Neural progenitor cell (in vitro differentiated cells): ENCODE results near the gene SULT1A2. TPM values are rescaled to one million over a fixed set of nuclear protein-coding genes. Genes with fewer than 3 reads are reported as not detected.
A peak's percentile ranks its signal among the peaks of the same experiment; 100 is the strongest.
"Not testable (repeated sequence)": the region's sequence is repeated elsewhere in the genome, so short reads cannot be mapped to it uniquely, and the experiment has no call there.

Experiments used
- DNase-seq: peaks from one replicate; pipeline ENCODE4 v3.0.0-alpha.2; 2016; ENCODE audit warnings: low spot score
- H2AFZ ChIP-seq: fragments of 200-600 bp; sonication (generic); replicated peaks from 2 replicates; pipeline ENCODE4 v1.6.1; 2016; ENCODE audit warnings: antibody characterized with exemption
- H3F3A ChIP-seq: fragments of 200-600 bp; sonication (generic); 2 replicates; pipeline ENCODE4 v1.6.1; 2016; ENCODE audit warnings: antibody characterized with exemption, low read depth
- H3K27ac ChIP-seq: fragments of 200-600 bp; sonication (generic); 2 replicates; pipeline ENCODE4 v1.5.1; 2016; ENCODE audit warnings: mild to moderate bottlenecking
- H3K27me3 ChIP-seq: fragments of 200-600 bp; sonication (generic); 2 replicates; pipeline ENCODE4 v1.6.1; 2016; ENCODE audit warnings: mild to moderate bottlenecking, moderate library complexity
- H3K36me3 ChIP-seq: fragments of 200-600 bp; sonication (generic); 2 replicates; pipeline ENCODE4 v1.5.1; 2016
- H3K4me1 ChIP-seq: fragments of 200-600 bp; sonication (generic); 2 replicates; pipeline ENCODE4 v1.6.1; 2016; ENCODE audit warnings: mixed run types
- H3K4me2 ChIP-seq: fragments of 200-600 bp; sonication (generic); 2 replicates; pipeline ENCODE4 v1.6.1; 2016
- H3K4me3 ChIP-seq: fragments of 200-600 bp; sonication (generic); 2 replicates; pipeline ENCODE4 v1.5.1; 2016
- H3K79me2 ChIP-seq: fragments of 200-600 bp; sonication (generic); 2 replicates; pipeline ENCODE4 v1.6.1; 2016; ENCODE audit warnings: low read depth
- H3K9ac ChIP-seq: fragments of 200-600 bp; sonication (generic); 2 replicates; pipeline ENCODE4 v1.6.1; 2016
- H3K9me3 ChIP-seq: fragments of 200-600 bp; sonication (generic); 2 replicates; pipeline ENCODE4 v1.5.1; 2016; ENCODE audit warnings: low read depth
- H4K20me1 ChIP-seq: fragments of 200-600 bp; sonication (generic); 2 replicates; pipeline ENCODE4 v1.6.1; 2016; ENCODE audit warnings: low read depth
- H3K27ac Mint-ChIP-seq: 3 replicates; pipeline ENCODE4 v1.8.0; 2021; ENCODE audit warnings: mixed read lengths
- H3K27me3 Mint-ChIP-seq: 2 replicates; pipeline ENCODE4 v1.8.0; 2022; ENCODE audit warnings: low read depth, mild to moderate bottlenecking, inconsistent platforms, moderate library complexity, mixed read lengths; ENCODE audit not compliant: insufficient read depth
- H3K36me3 Mint-ChIP-seq: 3 replicates; pipeline ENCODE4 v1.8.0; 2021; ENCODE audit warnings: mixed read lengths
- H3K4me1 Mint-ChIP-seq: 3 replicates; pipeline ENCODE4 v1.8.0; 2021; ENCODE audit warnings: mixed read lengths
- H3K4me3 Mint-ChIP-seq: 3 replicates; pipeline ENCODE4 v1.8.0; 2021; ENCODE audit warnings: mild to moderate bottlenecking, moderate library complexity, mixed read lengths
- H3K9me3 Mint-ChIP-seq: 3 replicates; pipeline ENCODE4 v1.8.0; 2020; ENCODE audit warnings: mixed read lengths
- EZH2 ChIP-seq: fragments of 200-600 bp; sonication (generic); IDR thresholded peaks from 2 replicates; pipeline ENCODE4 v1.6.1; 2017; ENCODE audit warnings: antibody characterized with exemption, mild to moderate bottlenecking, moderate library complexity
- EZH2phosphoT487 ChIP-seq: fragments of 200-600 bp; sonication (generic); IDR thresholded peaks from 2 replicates; pipeline ENCODE4 v1.6.1; 2017; ENCODE audit warnings: antibody characterized with exemption
- total RNA-seq: library from RNA; depleted of rRNA; stranded (reverse); fragments of >200 nt; gene quantifications from 2 replicates; pipeline ENCODE4 v1.2.3, GENCODE V29; 2015; ENCODE audit warnings: low replicate concordance
- TF ChIP-seq, protein P1 (sequence below): fragments of 200-600 bp; sonication (generic); IDR thresholded peaks from 2 replicates; pipeline ENCODE4 v1.5.1; 2017; ENCODE audit warnings: antibody characterized with exemption, mild to moderate bottlenecking

SULT1A2 gene
- total RNA-seq, 1 donor from 2014 or later, result not detected

DNA sequence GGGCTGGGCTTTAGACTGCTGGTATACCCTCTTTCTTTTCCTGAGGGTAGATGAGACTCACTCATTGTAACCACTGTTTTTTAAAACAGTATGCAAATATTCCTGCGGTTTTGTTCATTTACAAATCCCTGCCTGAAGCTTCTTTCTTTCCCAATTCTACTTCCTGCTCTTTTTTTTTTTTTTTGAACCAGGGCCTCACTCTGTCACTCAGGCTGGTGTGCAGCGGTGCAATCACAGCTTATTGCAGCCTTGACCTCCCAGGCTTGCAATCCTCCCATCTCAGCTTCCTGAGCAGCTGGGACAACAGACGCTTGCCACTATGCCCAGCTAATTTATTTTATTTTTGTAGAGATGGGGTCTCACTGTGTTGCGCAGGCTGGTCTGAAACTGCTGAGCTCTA, 21.0 kb upstream of the SULT1A2 start:
- Mint-ChIP-seq H3K36me3 (no peaks in the 10 kb centered on the region), H3K9me3 (no peaks in the 10 kb centered on the region), H3K27ac (no peak overlapping the region), H3K4me3 (no peak overlapping the region), H3K4me1 (peaks cover 20% of the 10 kb centered on the region), H3K27me3 (peaks cover 5% of the 10 kb centered on the region)
- H3F3A ChIP-seq, result peaks cover 4% of the 10 kb centered on the region
- TF ChIP-seq, protein P1, sequence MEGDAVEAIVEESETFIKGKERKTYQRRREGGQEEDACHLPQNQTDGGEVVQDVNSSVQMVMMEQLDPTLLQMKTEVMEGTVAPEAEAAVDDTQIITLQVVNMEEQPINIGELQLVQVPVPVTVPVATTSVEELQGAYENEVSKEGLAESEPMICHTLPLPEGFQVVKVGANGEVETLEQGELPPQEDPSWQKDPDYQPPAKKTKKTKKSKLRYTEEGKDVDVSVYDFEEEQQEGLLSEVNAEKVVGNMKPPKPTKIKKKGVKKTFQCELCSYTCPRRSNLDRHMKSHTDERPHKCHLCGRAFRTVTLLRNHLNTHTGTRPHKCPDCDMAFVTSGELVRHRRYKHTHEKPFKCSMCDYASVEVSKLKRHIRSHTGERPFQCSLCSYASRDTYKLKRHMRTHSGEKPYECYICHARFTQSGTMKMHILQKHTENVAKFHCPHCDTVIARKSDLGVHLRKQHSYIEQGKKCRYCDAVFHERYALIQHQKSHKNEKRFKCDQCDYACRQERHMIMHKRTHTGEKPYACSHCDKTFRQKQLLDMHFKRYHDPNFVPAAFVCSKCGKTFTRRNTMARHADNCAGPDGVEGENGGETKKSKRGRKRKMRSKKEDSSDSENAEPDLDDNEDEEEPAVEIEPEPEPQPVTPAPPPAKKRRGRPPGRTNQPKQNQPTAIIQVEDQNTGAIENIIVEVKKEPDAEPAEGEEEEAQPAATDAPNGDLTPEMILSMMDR, result no peak
- TF ChIP-seq EZH2phosphoT487, result no peak
- no peak for TF ChIP-seq EZH2
- H3K9me3 ChIP-seq, result no peaks in the 10 kb centered on the region
- peaks cover 4% of the 10 kb centered on the region for H3K4me1 ChIP-seq
- H2AFZ ChIP-seq, result no peak overlapping the region
- DNase-seq, result no peak
- H3K9ac ChIP-seq, result no peak overlapping the region
- no peak overlapping the region for H3K4me2 ChIP-seq
- no peak overlapping the region for H3K27ac ChIP-seq
- H3K27me3 ChIP-seq, result no peaks in the 10 kb centered on the region
- no peaks in the 10 kb centered on the region for H3K36me3 ChIP-seq
- H4K20me1 ChIP-seq, result no peaks in the 10 kb centered on the region
- H3K4me3 ChIP-seq, result no peak overlapping the region
- no peaks in the 10 kb centered on the region for H3K79me2 ChIP-seq

DNA sequence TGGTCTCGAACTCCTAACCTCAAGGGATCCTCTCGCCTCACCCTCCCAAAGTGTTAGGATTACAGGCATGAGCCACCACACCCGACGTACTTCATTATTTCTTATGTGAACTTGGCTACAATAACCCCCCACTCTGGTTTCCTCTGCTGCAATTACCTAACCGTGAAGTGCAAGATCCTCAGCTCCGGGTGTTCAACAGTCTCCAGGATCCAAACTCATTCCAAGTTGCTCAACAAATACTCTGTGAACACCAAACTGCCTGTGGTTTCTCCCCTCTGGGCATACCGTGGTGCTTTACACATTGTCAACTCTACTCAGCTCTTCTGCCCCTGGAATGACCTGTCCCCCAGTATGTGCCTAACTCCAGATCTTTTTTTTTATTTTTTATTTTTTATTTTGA, 19.8 kb upstream of the SULT1A2 start:
- Mint-ChIP-seq H3K27ac (no peak overlapping the region), H3K36me3 (no peaks in the 10 kb centered on the region), H3K27me3 (peaks cover 3% of the 10 kb centered on the region), H3K9me3 (no peaks in the 10 kb centered on the region), H3K4me3 (no peak overlapping the region), H3K4me1 (peaks cover 13% of the 10 kb centered on the region)
- Histone ChIP-seq H2AFZ (no peak overlapping the region), H3K4me1 (peaks cover 1% of the 10 kb centered on the region), H3K36me3 (no peaks in the 10 kb centered on the region), H3K79me2 (no peaks in the 10 kb centered on the region), H3K4me3 (no peak overlapping the region), H3K9ac (no peak overlapping the region), H3K27me3 (no peaks in the 10 kb centered on the region), H3K4me2 (no peak overlapping the region), H3K27ac (no peak overlapping the region), H4K20me1 (no peaks in the 10 kb centered on the region), H3K9me3 (no peaks in the 10 kb centered on the region), H3F3A (peaks cover under 1% of the 10 kb centered on the region)
- TF ChIP-seq, protein P1, result no peak
- TF ChIP-seq EZH2, result no peak
- TF ChIP-seq EZH2phosphoT487, result no peak
- no peak for DNase-seq

DNA sequence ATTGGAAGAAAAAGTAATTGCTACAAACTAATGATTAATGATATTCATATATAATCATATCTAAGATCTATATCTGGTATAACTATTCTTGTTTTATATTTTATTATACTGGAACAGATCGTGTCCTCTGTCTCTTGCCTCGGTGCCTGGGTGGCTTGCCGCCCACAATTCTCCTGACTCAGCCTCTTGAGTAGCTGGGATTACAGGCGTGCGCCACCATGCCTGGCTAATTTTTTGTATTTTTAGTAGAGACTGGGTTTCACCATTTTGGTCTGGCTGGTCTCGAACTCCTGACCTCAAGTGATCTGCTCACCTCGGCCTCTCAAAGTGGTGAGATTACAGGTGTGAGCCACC, 19.4 kb upstream of the SULT1A2 start:
- not testable (repeated sequence) for H3K4me1 ChIP-seq, H3K79me2 ChIP-seq, H3K36me3 ChIP-seq, H3K27me3 Mint-ChIP-seq, H3K27ac Mint-ChIP-seq, H3K27ac ChIP-seq, H3K4me3 Mint-ChIP-seq, H2AFZ ChIP-seq, H3K9me3 ChIP-seq, H3K9ac ChIP-seq, H3K4me3 ChIP-seq, H3K36me3 Mint-ChIP-seq, H3K4me2 ChIP-seq, H3F3A ChIP-seq, H4K20me1 ChIP-seq, H3K27me3 ChIP-seq, DNase-seq, H3K9me3 Mint-ChIP-seq
- H3K4me1 Mint-ChIP-seq, result peaks cover 10% of the 10 kb centered on the region

DNA sequence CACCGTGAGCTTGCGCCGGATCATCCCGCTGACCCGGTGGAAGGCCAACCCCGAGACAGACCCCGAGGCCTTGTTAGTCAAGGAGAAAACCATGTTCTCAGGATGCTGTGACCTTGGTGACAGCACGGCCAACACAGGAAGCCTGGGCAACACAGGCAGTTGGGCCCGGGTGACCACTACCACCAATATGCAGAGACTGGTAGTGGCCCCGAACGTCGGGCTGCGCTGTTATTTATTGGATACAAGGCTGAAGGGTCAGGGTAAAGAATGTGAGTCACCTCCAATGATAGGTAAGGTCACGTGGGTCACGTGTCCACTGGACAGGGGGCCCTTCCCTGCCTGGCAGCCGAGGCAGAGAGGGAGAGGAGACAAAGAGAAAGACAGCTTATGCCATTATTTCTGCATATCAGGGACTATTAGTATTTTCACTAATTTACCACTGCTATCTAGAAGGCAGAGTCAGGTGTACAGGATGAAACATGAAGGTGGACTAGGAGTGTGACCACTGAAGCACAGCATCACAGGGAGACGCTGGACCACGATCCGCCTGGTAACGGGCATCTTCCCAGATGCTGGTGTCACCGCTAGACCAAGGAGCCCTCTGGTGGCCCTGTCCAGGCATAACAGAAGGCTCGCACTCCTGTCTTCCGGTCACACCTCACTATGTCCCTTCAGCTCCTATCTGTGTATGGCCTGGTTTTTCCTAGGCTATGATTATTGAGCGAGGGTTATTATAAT, 18.8 kb upstream of the SULT1A2 start:
- H3K36me3 Mint-ChIP-seq, H3K4me3 ChIP-seq, H3K27me3 ChIP-seq, H4K20me1 ChIP-seq, H3K79me2 ChIP-seq, H3K4me2 ChIP-seq, H3K4me1 ChIP-seq, H3K27ac ChIP-seq, H3K27ac Mint-ChIP-seq, H2AFZ ChIP-seq, H3K9ac ChIP-seq, H3F3A ChIP-seq, H3K9me3 Mint-ChIP-seq, H3K36me3 ChIP-seq, H3K27me3 Mint-ChIP-seq, H3K4me3 Mint-ChIP-seq, H3K9me3 ChIP-seq: not testable (repeated sequence)
- peak; percentile 44 for DNase-seq
- peaks cover 13% of the 10 kb centered on the region for H3K4me1 Mint-ChIP-seq
- TF ChIP-seq, protein P1, result peak; percentile 72

DNA sequence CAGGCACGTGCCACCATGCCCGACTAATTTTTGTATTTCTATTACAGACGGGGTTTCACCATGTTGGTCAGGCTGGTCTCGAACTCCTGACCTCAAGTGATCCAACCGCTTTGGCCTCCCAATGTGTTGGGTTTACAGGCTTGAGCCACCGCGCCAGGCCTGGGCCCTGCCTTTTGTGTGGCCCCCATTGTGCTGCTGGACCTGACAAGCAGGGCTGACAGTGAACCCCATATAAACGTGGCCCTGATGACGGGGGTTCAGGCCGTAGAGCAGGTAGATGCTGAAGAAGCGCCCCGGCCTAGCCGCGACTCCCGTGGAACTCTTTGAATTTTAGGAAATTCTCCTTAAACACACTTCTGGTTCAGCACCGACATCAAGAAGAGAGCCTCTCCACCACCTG, 17.7 kb upstream of the SULT1A2 start:
- H3K27me3 ChIP-seq, H3K79me2 ChIP-seq, H3K27ac ChIP-seq, H3K27me3 Mint-ChIP-seq, H4K20me1 ChIP-seq, H3F3A ChIP-seq, H3K4me3 ChIP-seq, DNase-seq, H3K4me2 ChIP-seq, H2AFZ ChIP-seq, H3K4me3 Mint-ChIP-seq, H3K9ac ChIP-seq, H3K36me3 ChIP-seq, H3K4me1 ChIP-seq, H3K36me3 Mint-ChIP-seq, H3K27ac Mint-ChIP-seq, H3K9me3 Mint-ChIP-seq, H3K9me3 ChIP-seq: not testable (repeated sequence)
- H3K4me1 Mint-ChIP-seq, result peaks cover 18% of the 10 kb centered on the region

DNA sequence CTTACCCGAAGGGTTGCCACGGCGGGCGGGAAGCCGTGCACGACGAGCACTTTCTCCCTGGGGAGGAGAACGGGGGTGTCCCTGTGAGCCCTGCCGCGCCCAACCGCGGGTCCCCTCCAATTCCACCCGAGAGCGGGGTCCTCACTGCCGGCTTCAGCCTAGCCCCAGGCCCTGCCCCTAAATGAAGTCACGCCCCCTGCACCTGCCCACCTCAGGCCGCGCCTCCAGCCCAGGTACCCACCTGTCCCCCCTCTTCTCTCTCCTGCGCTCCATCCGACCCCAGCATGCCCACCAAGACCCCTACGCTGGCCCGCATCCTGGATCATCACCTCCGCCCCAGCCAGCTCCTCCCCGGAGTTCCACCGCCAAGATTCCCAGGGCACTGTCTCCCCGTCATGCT, 17.1 kb upstream of the SULT1A2 start:
- DNase-seq, H3K27me3 ChIP-seq, H3K4me3 ChIP-seq: not testable (repeated sequence)

More for the DNA sequence above, 17.1 kb upstream of the SULT1A2 start:
- H3K36me3 ChIP-seq, H3F3A ChIP-seq, H4K20me1 ChIP-seq, H3K27ac ChIP-seq, H3K9ac ChIP-seq, H3K9me3 ChIP-seq, H3K27me3 Mint-ChIP-seq, H3K27ac Mint-ChIP-seq, H3K4me1 ChIP-seq, H3K4me3 Mint-ChIP-seq, H3K4me2 ChIP-seq, H3K36me3 Mint-ChIP-seq, H2AFZ ChIP-seq, H3K79me2 ChIP-seq, H3K9me3 Mint-ChIP-seq: not testable (repeated sequence)
- H3K4me1 Mint-ChIP-seq, result peaks cover 18% of the 10 kb centered on the region
